ENCODE results near the gene CHCHD3.

GRCh38 chr7:132739271-132739955 lies 342.5 kb downstream of the CHCHD3 start:
- TF ChIP-seq ARNTL (CRISPR knock-in tag; IDR thresholded peaks at IDR 0.05; ENCODE audit: borderline replicate concordance, low read depth) (no peak), ZFP3 (CRISPR knock-in tag; IDR thresholded peaks at IDR 0.05) (peak; percentile 32; the same call in 1 of the 2 replicates), ZFP30 (CRISPR knock-in tag; IDR thresholded peaks at IDR 0.05) (no peak), TSHZ2 (CRISPR knock-in tag; IDR thresholded peaks at IDR 0.05) (no peak), RARB (CRISPR knock-in tag; IDR thresholded peaks at IDR 0.05) (no peak), ZNF8 (CRISPR knock-in tag; IDR thresholded peaks at IDR 0.05) (no peak), GLIS3 (CRISPR knock-in tag; IDR thresholded peaks at IDR 0.05) (no peak), ISL1 (CRISPR knock-in tag; IDR thresholded peaks at IDR 0.05) (peak; percentile 63)
- TF ChIP-seq, protein P1, sequence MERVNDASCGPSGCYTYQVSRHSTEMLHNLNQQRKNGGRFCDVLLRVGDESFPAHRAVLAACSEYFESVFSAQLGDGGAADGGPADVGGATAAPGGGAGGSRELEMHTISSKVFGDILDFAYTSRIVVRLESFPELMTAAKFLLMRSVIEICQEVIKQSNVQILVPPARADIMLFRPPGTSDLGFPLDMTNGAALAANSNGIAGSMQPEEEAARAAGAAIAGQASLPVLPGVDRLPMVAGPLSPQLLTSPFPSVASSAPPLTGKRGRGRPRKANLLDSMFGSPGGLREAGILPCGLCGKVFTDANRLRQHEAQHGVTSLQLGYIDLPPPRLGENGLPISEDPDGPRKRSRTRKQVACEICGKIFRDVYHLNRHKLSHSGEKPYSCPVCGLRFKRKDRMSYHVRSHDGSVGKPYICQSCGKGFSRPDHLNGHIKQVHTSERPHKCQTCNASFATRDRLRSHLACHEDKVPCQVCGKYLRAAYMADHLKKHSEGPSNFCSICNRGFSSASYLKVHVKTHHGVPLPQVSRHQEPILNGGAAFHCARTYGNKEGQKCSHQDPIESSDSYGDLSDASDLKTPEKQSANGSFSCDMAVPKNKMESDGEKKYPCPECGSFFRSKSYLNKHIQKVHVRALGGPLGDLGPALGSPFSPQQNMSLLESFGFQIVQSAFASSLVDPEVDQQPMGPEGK (CRISPR knock-in tag; IDR thresholded peaks at IDR 0.05; ENCODE audit: borderline replicate concordance) = no peak
- TF ChIP-seq, protein P2, sequence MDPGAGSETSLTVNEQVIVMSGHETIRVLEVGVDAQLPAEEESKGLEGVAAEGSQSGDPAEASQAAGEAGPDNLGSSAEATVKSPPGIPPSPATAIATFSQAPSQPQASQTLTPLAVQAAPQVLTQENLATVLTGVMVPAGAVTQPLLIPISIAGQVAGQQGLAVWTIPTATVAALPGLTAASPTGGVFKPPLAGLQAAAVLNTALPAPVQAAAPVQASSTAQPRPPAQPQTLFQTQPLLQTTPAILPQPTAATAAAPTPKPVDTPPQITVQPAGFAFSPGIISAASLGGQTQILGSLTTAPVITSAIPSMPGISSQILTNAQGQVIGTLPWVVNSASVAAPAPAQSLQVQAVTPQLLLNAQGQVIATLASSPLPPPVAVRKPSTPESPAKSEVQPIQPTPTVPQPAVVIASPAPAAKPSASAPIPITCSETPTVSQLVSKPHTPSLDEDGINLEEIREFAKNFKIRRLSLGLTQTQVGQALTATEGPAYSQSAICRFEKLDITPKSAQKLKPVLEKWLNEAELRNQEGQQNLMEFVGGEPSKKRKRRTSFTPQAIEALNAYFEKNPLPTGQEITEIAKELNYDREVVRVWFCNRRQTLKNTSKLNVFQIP (CRISPR knock-in tag; IDR thresholded peaks at IDR 0.05; ENCODE audit: borderline replicate concordance, low read depth) = no peak

Data from SK-N-SH treated with all-trans-retinoic acid at 6 μM for 48 hours (cell line).